GM23338 (cell line): Measurements from ENCODE around the gene ZEB2. TPM values are rescaled to one million over a fixed set of nuclear protein-coding genes. Genes with fewer than 3 reads are reported as not detected.

Experiments used
- ATAC-seq: fragments of 200-7000 bp; cut with Tn5 transposase; 3 replicates; pipeline ENCODE4 v1.9.1; 2020
- DNase-seq: peaks from one replicate; pipeline ENCODE4 v3.0.0-alpha.2; 2015; ENCODE audit warnings: low spot score
- H2AFZ ChIP-seq: fragments of 200-600 bp; sonication (generic); 2 replicates; pipeline ENCODE4 v1.8.0; 2016; ENCODE audit warnings: antibody characterized with exemption, mild to moderate bottlenecking, moderate library complexity
- H3F3A ChIP-seq: fragments of 200-600 bp; sonication (generic); replicated peaks from 2 replicates; pipeline ENCODE4 v1.8.0; 2017; ENCODE audit warnings: antibody characterized with exemption, mixed run types, low read depth
- H3K27ac ChIP-seq: fragments of 200-600 bp; sonication (generic); 2 replicates; pipeline ENCODE4 v1.6.1; 2016; ENCODE audit warnings: low read depth
- H3K27me3 ChIP-seq: fragments of 200-600 bp; sonication (generic); 2 replicates; pipeline ENCODE4 v1.8.0; 2016; ENCODE audit warnings: mild to moderate bottlenecking, mixed run types, moderate library complexity; ENCODE audit not compliant: insufficient read depth
- H3K36me3 ChIP-seq: fragments of 200-600 bp; sonication (generic); 2 replicates; pipeline ENCODE4 v1.8.0; 2016; ENCODE audit warnings: mild to moderate bottlenecking; ENCODE audit not compliant: insufficient read depth
- H3K4me1 ChIP-seq: fragments of 200-600 bp; sonication (generic); 2 replicates; pipeline ENCODE4 v1.8.0; 2016; ENCODE audit warnings: mild to moderate bottlenecking, moderate library complexity; ENCODE audit not compliant: insufficient read depth
- H3K4me2 ChIP-seq: fragments of 200-600 bp; sonication (generic); 2 replicates; pipeline ENCODE4 v1.7.1; 2017; ENCODE audit warnings: mixed run types
- H3K4me3 ChIP-seq: fragments of 200-600 bp; sonication (generic); 2 replicates; pipeline ENCODE4 v1.6.1; 2016; ENCODE audit warnings: mixed run types
- H3K79me2 ChIP-seq: fragments of 200-600 bp; sonication (generic); replicated peaks from 2 replicates; pipeline ENCODE4 v1.8.0; 2017; ENCODE audit warnings: mild to moderate bottlenecking; ENCODE audit not compliant: insufficient read depth
- H3K9me2 ChIP-seq: fragments of 200-600 bp; sonication (generic); 2 replicates; pipeline ENCODE4 v1.8.0; 2017; ENCODE audit not compliant: insufficient read depth
- H4K20me1 ChIP-seq: fragments of 200-600 bp; sonication (generic); replicated peaks from 2 replicates; pipeline ENCODE4 v1.8.0; 2017; ENCODE audit warnings: mild to moderate bottlenecking; ENCODE audit not compliant: insufficient read depth
- H3K27ac Mint-ChIP-seq: 2 replicates; pipeline ENCODE4 v1.8.0; 2020; ENCODE audit warnings: inconsistent platforms, mild to moderate bottlenecking, moderate library complexity, mixed read lengths
- H3K27me3 Mint-ChIP-seq: 3 replicates; pipeline ENCODE4 v1.8.0; 2022; ENCODE audit warnings: low read depth, mild to moderate bottlenecking, moderate library complexity, mixed read lengths, inconsistent platforms; ENCODE audit not compliant: insufficient read depth, poor library complexity
- H3K36me3 Mint-ChIP-seq: 3 replicates; pipeline ENCODE4 v1.8.0; 2021; ENCODE audit warnings: low read depth, mild to moderate bottlenecking, inconsistent platforms, moderate library complexity, mixed read lengths
- H3K4me1 Mint-ChIP-seq: 3 replicates; pipeline ENCODE4 v1.8.0; 2020; ENCODE audit warnings: mild to moderate bottlenecking, inconsistent platforms, mixed read lengths
- H3K4me3 Mint-ChIP-seq: 3 replicates; pipeline ENCODE4 v1.8.0; 2021; ENCODE audit warnings: moderate library complexity, mild to moderate bottlenecking, inconsistent platforms, mixed read lengths
- H3K9me3 Mint-ChIP-seq: 3 replicates; pipeline ENCODE4 v1.8.0; 2020; ENCODE audit warnings: moderate library complexity, mild to moderate bottlenecking, inconsistent platforms, mixed read lengths
- CREB1 ChIP-seq: fragments of 250-450 bp; sonication (Bioruptor Pico); IDR thresholded peaks from 2 replicates; pipeline ENCODE4 v1.5.0; 2020; ENCODE audit warnings: low read depth, mild to moderate bottlenecking, moderate library complexity
- CTCF ChIP-seq, 2 experiments: fragments of 200-600 bp in 1 of 2; sonication (generic) in 1 of 2; conservative IDR thresholded peaks; 2 replicates each; pipeline versions ENCODE4 v1.5.1 to v1.6.1; 2016 to 2017; ENCODE audit warnings: antibody characterized with exemption in 2 of 2, low read depth in 2 of 2, mild to moderate bottlenecking in 2 of 2, moderate library complexity in 1 of 2
- ETS1 ChIP-seq: IDR thresholded peaks from 2 replicates; pipeline ENCODE4 v1.6.1; 2016; ENCODE audit warnings: antibody characterized with exemption
- EZH2 ChIP-seq: fragments of 200-600 bp; sonication (generic); IDR thresholded peaks from one replicate; pipeline ENCODE4 v1.8.0; 2017; ENCODE audit warnings: antibody characterized with exemption, mild to moderate bottlenecking, low read depth; ENCODE audit not compliant: unreplicated experiment
- JUNB ChIP-seq: IDR thresholded peaks from one replicate; pipeline ENCODE4 v1.6.1; 2016; ENCODE audit warnings: antibody characterized with exemption; ENCODE audit not compliant: unreplicated experiment
- NANOG ChIP-seq: IDR thresholded peaks from 2 replicates; pipeline ENCODE4 v1.6.1; 2016; ENCODE audit warnings: antibody characterized with exemption, borderline replicate concordance
- POLR2AphosphoS5 ChIP-seq: IDR thresholded peaks from 2 replicates; pipeline ENCODE4 v1.6.1; 2016; ENCODE audit warnings: antibody characterized with exemption, low read depth
- STAT1 ChIP-seq: IDR thresholded peaks from one replicate; pipeline ENCODE4 v1.6.1; 2016; ENCODE audit warnings: antibody characterized with exemption; ENCODE audit not compliant: unreplicated experiment
- ZNF114 ChIP-seq: fragments of 250-450 bp; sonication (Bioruptor Pico); IDR thresholded peaks from 2 replicates; pipeline ENCODE4 v1.5.0; 2020; ENCODE audit warnings: mild to moderate bottlenecking, moderate library complexity
- ZNF331 ChIP-seq: fragments of 250-450 bp; sonication (Bioruptor Pico); IDR thresholded peaks from 2 replicates; pipeline ENCODE4 v1.5.0; 2020; ENCODE audit warnings: low read depth, mild to moderate bottlenecking, moderate library complexity
- ZNF462 ChIP-seq: fragments of 250-450 bp; sonication (Bioruptor Pico); IDR thresholded peaks from 2 replicates; pipeline ENCODE4 v1.5.0; 2020; ENCODE audit warnings: mild to moderate bottlenecking, moderate library complexity
- polyA plus RNA-seq: library from polyadenylated mRNA; unstranded; fragments of >200 nt; fragmentation: Nextera tagmentation; extraction: Ambion mirVana; gene quantifications from 2 replicates; pipeline ENCODE4 v1.2.1, GENCODE V29; 2016
- total RNA-seq: library from RNA; depleted of rRNA; stranded (reverse); fragments of >200 nt; shearing (Covaris generic); gene quantifications from 2 replicates; pipeline ENCODE4 v1.2.3, GENCODE V29; 2014

Gene ZEB2
- total and polyA plus RNA-seq, 2 experiments from 2014 or later = 0.45 TPM; not detected in 1

GRCh38 chr2:144481109-144481508 is 38.8 kb downstream of the ZEB2 start (continued):
- TF ChIP-seq CTCF (conservative IDR thresholded peaks at IDR 0.05; ENCODE audit: low read depth in 2 of 2) = no peak

- Histone ChIP-seq H3K79me2 (no peaks in the 10 kb centered on the region), H3K36me3 (no peaks in the 10 kb centered on the region), H3K4me2 (peak overlapping the region; percentile 68), H3K27me3 (no peaks in the 10 kb centered on the region), H4K20me1 (no peaks in the 10 kb centered on the region), H3K4me3 (peak overlapping the region; percentile 26; the same call in 1 of the 2 replicates), H2AFZ (no peak overlapping the region), H3F3A (no peaks in the 10 kb centered on the region), H3K27ac (peak overlapping the region; percentile 48; the same call in 1 of the 2 replicates), H3K9me2 (no peaks in the 10 kb centered on the region), H3K4me1 (peaks cover 52% of the 10 kb centered on the region)
- DNase-seq (peak; percentile 41), ATAC-seq (peak; percentile 12; the same call in 2 of the 3 replicates)
- Mint-ChIP-seq H3K9me3 (no peaks in the 10 kb centered on the region), H3K36me3 (no peaks in the 10 kb centered on the region), H3K27ac (no peak overlapping the region), H3K4me3 (peak overlapping the region; percentile 42; the same call in 2 of the 3 replicates), H3K4me1 (peaks cover 51% of the 10 kb centered on the region), H3K27me3 (peaks cover 2% of the 10 kb centered on the region)
- TF ChIP-seq ETS1 (no peak), CTCF (conservative IDR thresholded peaks at IDR 0.05; ENCODE audit: low read depth in 2 of 2) (no peak), EZH2 (no peak), ZNF114 (CRISPR knock-in tag) (no peak), POLR2AphosphoS5 (no peak), JUNB (no peak), ZNF331 (no peak), CREB1 (CRISPR knock-in tag) (no peak), NANOG (no peak), STAT1 (no peak), ZNF462 (CRISPR knock-in tag) (no peak)
These were observed 39.6 kb downstream of the ZEB2 start for GRCh38 chr2:144480285-144480684.
